Stimulated activated naive CD8-positive, alpha-beta T cell treated with anti-CD3 and anti-CD28 coated beads, Interleukin-15, amount 100 ng/mL, for 72 hours (primary cell): ENCODE data around the gene GLP2R.
A peak's percentile ranks its signal among the peaks of the same experiment; 100 is the strongest.

ENCODE experiments used
- ATAC-seq: fragments of 150-1000 bp; cut with Tn5 transposase; 2 replicates; pipeline ENCODE4 v1.10.0; 2021; ENCODE audit warnings: mild to moderate bottlenecking, moderate library complexity
- DNase-seq, 2 donors: peaks; one replicate each; pipeline ENCODE4 v3.0.0; 2021 to 2022
- H3K27ac Mint-ChIP-seq, 2 donors: one replicate each; pipeline ENCODE4 v1.8.0; 2022; ENCODE audit warnings: mild to moderate bottlenecking in 2 of 2, mixed read lengths in 2 of 2, moderate library complexity in 2 of 2
- H3K27me3 Mint-ChIP-seq: one replicate; pipeline ENCODE4 v1.8.0; 2022; ENCODE audit warnings: mixed read lengths
- H3K4me1 Mint-ChIP-seq: one replicate; pipeline ENCODE4 v1.8.0; 2022; ENCODE audit warnings: mild to moderate bottlenecking, mixed read lengths
- H3K4me3 Mint-ChIP-seq, 2 donors: one replicate each; pipeline ENCODE4 v1.8.0; 2022; ENCODE audit warnings: mild to moderate bottlenecking in 2 of 2, mixed read lengths in 2 of 2, moderate library complexity in 1 of 2
- H3K9me3 Mint-ChIP-seq, 2 donors: one replicate each; pipeline ENCODE4 v1.8.0; 2022; ENCODE audit warnings: mixed read lengths in 2 of 2

Gene GLP2R

GRCh38 chr17:9931144-9931741 is 105.5 kb downstream of the GLP2R start:
- Mint-ChIP-seq H3K27me3 (no peaks in the 10 kb centered on the region), H3K27ac (no peak overlapping the region), H3K4me1 (no peaks in the 10 kb centered on the region), H3K9me3 (no peaks in the 10 kb centered on the region), H3K4me3 (no peak overlapping the region)
- ATAC-seq = no peak
- DNase-seq = no peak

GRCh38 chr17:9932491-9932890 is 106.8 kb downstream of the GLP2R start:
- no peaks in the 10 kb centered on the region for H3K9me3 Mint-ChIP-seq
- H3K27me3 Mint-ChIP-seq = no peaks in the 10 kb centered on the region
- ATAC-seq (no peak), DNase-seq (no peak)
- no peaks in the 10 kb centered on the region for H3K4me1 Mint-ChIP-seq
- no peak overlapping the region for H3K4me3 Mint-ChIP-seq
- H3K27ac Mint-ChIP-seq = peak overlapping the region in 1 of 2 donors; percentile 62

- H3K27ac Mint-ChIP-seq = no peak overlapping the region
- H3K4me1 Mint-ChIP-seq = no peaks in the 10 kb centered on the region
- ATAC-seq (no peak), DNase-seq (no peak)
- no peaks in the 10 kb centered on the region for H3K27me3 Mint-ChIP-seq
- H3K4me3 Mint-ChIP-seq = no peak overlapping the region
- no peaks in the 10 kb centered on the region for H3K9me3 Mint-ChIP-seq
Measured at GRCh38 chr17:9934331-9934730, 108.6 kb downstream of the GLP2R start.

- Mint-ChIP-seq H3K9me3 (no peaks in the 10 kb centered on the region), H3K4me3 (no peak overlapping the region), H3K4me1 (no peaks in the 10 kb centered on the region), H3K27me3 (no peaks in the 10 kb centered on the region), H3K27ac (peak overlapping the region in 1 of 2 donors; percentile 44)
- ATAC-seq (no peak), DNase-seq (no peak)
Measured at GRCh38 chr17:9935408-9935807, 109.7 kb downstream of the GLP2R start.

GRCh38 chr17:9936095-9936494 is 110.4 kb downstream of the GLP2R start:
- DNase-seq (no peak), ATAC-seq (no peak)
- H3K27me3 Mint-ChIP-seq = no peaks in the 10 kb centered on the region
- H3K27ac Mint-ChIP-seq = no peak overlapping the region
- H3K4me3 Mint-ChIP-seq = no peak overlapping the region
- no peaks in the 10 kb centered on the region for H3K4me1 Mint-ChIP-seq
- no peaks in the 10 kb centered on the region for H3K9me3 Mint-ChIP-seq

GRCh38 chr17:9937241-9937761 is 111.6 kb downstream of the GLP2R start:
- H3K27me3 Mint-ChIP-seq = no peaks in the 10 kb centered on the region
- no peak for ATAC-seq
- no peaks in the 10 kb centered on the region for H3K9me3 Mint-ChIP-seq
- no peak overlapping the region for H3K27ac Mint-ChIP-seq
- no peak overlapping the region for H3K4me3 Mint-ChIP-seq
- H3K4me1 Mint-ChIP-seq = no peaks in the 10 kb centered on the region
- DNase-seq = no peak

GRCh38 chr17:9937901-9938300 is 112.2 kb downstream of the GLP2R start:
- Mint-ChIP-seq H3K4me3 (no peak overlapping the region), H3K27ac (no peak overlapping the region), H3K27me3 (no peaks in the 10 kb centered on the region), H3K9me3 (no peaks in the 10 kb centered on the region), H3K4me1 (no peaks in the 10 kb centered on the region)
- ATAC-seq (no peak), DNase-seq (no peak)

- no peak for ATAC-seq
- no peaks in the 10 kb centered on the region for H3K27me3 Mint-ChIP-seq
- no peak overlapping the region for H3K27ac Mint-ChIP-seq
- no peak overlapping the region for H3K4me3 Mint-ChIP-seq
- no peaks in the 10 kb centered on the region for H3K9me3 Mint-ChIP-seq
- no peaks in the 10 kb centered on the region for H3K4me1 Mint-ChIP-seq
- no peak for DNase-seq
Measured at GRCh38 chr17:9938764-9939163, 113.0 kb downstream of the GLP2R start.

GRCh38 chr17:9940841-9941240 is 115.1 kb downstream of the GLP2R start:
- no peak for DNase-seq
- ATAC-seq = no peak
- Mint-ChIP-seq H3K27me3 (no peaks in the 10 kb centered on the region), H3K4me1 (no peaks in the 10 kb centered on the region), H3K27ac (no peak overlapping the region), H3K9me3 (no peaks in the 10 kb centered on the region), H3K4me3 (no peak overlapping the region)

GRCh38 chr17:9941305-9941704 is 115.6 kb downstream of the GLP2R start:
- no peaks in the 10 kb centered on the region for H3K27me3 Mint-ChIP-seq
- H3K4me1 Mint-ChIP-seq = no peaks in the 10 kb centered on the region
- no peak overlapping the region for H3K27ac Mint-ChIP-seq
- no peaks in the 10 kb centered on the region for H3K9me3 Mint-ChIP-seq
- H3K4me3 Mint-ChIP-seq = no peak overlapping the region
- no peak for ATAC-seq
- no peak for DNase-seq
